AG10803 (cell line): Measurements from ENCODE around the gene MASP1.
"Not testable (repeated sequence)": the region's sequence is repeated elsewhere in the genome, so short reads cannot be mapped to it uniquely, and the experiment has no call there.

Experiments used
- DNase-seq: peaks from one replicate; pipeline ENCODE4 v3.0.0; 2010; ENCODE audit warnings: low read depth
- H3K4me3 ChIP-seq: 2 replicates; pipeline ENCODE4 v1.5.1; 2011; ENCODE audit warnings: mild to moderate bottlenecking, low read length, control low read depth
- CTCF ChIP-seq: conservative IDR thresholded peaks from 2 replicates; pipeline ENCODE4 v1.5.1; 2011; ENCODE audit warnings: mild to moderate bottlenecking, low read length, control low read depth, inconsistent platforms

MASP1 gene

DNA sequence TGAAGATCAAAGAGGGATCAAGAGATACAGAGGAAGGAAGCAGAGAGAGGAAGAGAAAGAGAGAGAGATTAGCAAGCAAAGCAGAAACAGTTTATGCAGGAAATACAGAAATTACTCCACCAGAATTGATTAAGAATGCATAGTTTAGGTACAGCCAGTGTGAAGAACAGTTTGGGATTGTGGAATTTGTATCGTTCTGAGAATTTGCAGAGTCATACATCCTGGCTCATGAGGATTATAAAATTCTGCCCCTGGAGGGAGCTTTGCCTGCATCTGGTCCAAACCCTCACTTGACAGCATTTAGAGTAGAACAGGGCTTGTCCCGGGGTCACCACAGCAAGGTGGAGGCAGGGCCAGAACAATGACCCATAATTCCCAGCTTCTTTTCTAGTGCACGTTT, 44.1 kb downstream of the MASP1 start:
- DNase-seq = no peak
- H3K4me3 ChIP-seq = no peak overlapping the region
- TF ChIP-seq CTCF = no peak

DNA sequence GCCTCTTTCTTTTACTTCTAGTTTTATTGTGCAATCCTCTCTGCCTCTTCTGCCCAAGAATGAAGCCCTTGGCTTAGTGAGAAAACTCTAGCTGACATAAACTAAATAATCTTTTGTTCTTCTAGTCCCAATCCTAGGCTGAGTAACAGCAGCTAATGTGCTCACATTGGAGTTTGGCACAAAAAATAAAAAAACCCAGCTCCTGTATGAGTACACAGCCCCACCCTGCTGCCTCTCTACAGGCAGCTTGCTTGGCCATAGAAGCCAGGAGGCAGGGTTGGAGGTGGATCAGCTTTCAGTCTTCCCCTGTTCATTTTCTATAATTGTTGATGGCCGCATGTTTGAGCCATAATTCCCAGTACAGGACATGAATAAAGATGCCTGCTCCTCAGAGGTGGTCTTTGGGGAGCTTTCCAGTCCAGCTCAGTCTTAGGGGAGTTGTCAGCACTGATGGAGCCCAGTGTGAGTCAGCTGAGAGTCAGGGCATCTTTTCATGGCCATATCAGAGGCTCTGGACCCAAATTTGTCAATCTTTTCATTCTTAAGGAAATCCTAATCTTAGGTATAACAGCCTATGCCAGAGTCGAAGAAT, 47.5 kb downstream of the MASP1 start:
- no peak for TF ChIP-seq CTCF
- no peak overlapping the region for H3K4me3 ChIP-seq
- peak; percentile 58 for DNase-seq

DNA sequence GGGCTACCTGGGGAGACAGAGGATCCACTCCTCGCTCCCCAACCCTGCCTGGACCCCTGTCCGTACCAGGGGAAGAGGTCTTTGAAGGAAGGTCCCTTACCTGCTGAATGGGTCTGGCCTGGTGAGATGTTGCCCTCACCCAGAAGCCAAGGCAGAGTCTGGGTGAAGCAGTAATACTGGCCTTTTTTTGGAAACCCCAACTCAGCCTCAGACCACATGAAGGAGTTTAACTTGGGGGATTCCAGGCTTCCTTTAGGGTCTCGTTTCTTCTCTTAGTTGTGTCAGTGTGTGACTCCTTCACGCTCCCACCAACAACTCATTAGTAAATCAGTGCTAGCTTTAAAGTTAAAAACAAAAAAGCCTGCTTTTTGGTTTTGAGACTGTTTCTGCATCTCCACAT, 48.6 kb downstream of the MASP1 start:
- H3K4me3 ChIP-seq = no peak overlapping the region
- DNase-seq = no peak
- TF ChIP-seq CTCF = no peak

DNA sequence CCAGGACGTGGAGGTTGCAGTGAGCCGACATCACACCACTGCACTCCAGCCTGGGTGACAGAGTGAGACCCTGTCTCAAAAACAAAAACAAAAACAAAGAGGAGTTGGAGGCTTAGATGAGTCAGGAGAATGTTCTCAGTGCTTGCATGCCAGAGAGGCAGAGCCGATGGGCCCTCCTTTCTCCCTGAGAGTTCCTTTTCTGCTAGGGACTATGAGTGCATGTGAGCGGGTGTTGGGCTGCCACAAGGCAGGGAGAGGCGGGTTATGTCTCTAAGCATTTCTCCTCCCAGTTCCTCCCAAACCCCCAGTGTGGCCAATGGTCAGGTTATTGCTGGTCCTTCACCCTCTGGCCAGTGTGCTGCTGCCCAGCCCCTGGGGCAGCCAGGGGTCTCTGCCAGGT, 49.1 kb downstream of the MASP1 start:
- no peak overlapping the region for H3K4me3 ChIP-seq
- no peak for TF ChIP-seq CTCF
- DNase-seq = no peak

DNA sequence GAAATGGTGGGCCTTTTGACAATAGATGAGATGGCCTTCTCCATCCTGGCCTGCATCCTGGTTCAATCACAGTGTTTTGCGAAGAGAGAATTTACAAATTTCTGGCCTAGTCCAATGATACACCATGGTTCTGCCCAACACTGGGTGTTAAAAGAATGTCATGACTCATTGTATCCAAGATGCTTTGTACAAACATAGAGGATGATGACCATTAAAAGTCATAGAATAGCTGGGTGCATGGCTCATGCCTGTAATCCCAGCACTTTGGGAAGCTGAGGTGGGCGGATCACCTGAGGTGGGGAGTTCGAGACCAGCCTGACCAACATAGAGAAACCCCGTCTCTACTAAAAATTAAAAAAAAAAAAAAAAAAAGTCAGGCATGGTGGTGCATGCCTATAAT, 52.7 kb downstream of the MASP1 start:
- peak; percentile 66 for DNase-seq
- not testable (repeated sequence) for H3K4me3 ChIP-seq

DNA sequence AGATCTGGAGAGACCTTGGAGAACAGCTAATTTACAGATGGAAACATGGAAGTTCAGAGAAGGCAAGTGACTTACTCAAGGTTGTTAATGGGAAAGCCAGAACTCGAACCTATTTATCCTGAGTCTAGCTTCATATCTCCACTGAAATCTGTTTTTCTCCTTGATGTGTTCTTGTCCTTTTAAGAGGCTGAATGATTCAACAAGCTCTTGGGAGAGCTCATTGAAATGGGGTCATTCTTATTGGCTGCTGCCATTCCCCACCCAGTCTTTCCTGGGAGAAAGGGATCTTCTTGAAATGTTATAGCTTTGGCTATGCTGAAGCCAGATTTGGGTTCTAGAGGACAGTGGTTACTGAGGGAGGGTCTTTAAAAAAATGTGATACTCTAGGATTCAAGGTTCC, 53.3 kb downstream of the MASP1 start:
- no peak overlapping the region for H3K4me3 ChIP-seq
- DNase-seq = no peak
- TF ChIP-seq CTCF = no peak

- H3K4me3 ChIP-seq = no peak overlapping the region
- no peak for TF ChIP-seq CTCF
- DNase-seq = peak; percentile 64
Measured at GRCh38 chr3:187237741-187238140, 53.8 kb downstream of the MASP1 start.

GRCh38 chr3:187236962-187237361, 54.6 kb downstream of the MASP1 start:
- no peak for DNase-seq
- no peak for TF ChIP-seq CTCF
- no peak overlapping the region for H3K4me3 ChIP-seq
